Middle frontal gyrus (tissue), 1 donor: ENCODE data around the gene PARVA.

Source experiments
- DNase-seq: peaks from one replicate; pipeline ENCODE4 v3.0.0-alpha.2; 2015; ENCODE audit warnings: low spot score; ENCODE audit errors: extremely low spot score

PARVA gene

DNA sequence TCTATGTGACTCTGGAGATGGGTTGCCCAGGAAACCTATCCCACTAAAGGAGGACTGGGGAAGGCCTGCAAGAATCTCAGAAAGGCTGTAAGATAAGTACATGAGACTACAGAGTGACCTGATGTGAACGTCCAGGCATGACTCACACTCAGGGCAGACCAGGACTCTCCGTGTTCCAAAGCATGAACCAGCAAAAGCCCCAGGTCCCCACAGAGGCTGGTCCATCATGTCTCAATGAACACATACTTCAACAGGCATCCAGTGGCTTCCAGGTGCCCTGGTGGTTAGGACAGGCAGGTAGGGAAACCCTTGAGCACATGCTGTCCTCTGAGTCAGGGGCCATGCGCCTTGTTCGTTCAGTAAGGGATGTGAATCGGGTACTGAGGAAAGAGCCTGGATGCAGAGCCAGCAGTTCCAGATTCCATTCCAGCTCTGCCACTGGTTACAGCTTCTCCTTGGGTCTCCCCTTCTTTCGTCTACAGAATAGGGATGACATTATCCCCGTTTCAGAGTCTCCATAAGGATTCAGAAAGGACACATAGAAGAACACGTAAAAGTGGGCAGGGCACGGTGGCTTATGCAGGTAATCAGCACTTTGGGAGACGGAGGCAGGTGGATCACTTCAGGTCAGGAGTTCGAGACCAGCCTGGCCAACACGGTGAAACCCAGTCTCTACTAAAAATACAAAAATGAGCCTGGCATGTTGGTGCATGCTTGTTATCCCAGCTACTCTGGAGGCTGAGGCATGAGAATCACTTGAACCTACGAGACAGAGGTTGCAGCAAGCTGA lies 167.8 kb downstream of the PARVA start:
- no peak for DNase-seq

DNA sequence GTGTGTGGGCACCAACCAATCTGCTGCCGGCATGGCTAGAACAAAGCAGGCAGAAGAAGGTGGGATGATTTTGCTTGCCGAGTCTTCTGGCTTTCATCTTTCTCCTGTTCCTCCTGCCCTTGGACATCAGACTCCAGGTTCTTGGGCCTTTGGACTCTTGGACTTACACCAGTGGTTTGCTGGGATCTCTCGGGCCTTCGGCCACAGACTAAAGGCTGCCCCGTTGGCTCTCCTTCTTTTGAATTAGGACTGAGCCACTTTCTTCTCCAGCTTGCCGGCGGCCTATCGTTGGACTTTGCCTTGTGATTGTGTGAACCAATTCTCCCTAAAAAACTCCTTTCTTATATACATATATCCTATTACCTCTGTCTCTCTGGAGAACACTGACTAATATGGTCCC lies 168.8 kb downstream of the PARVA start:
- no peak for DNase-seq

DNA sequence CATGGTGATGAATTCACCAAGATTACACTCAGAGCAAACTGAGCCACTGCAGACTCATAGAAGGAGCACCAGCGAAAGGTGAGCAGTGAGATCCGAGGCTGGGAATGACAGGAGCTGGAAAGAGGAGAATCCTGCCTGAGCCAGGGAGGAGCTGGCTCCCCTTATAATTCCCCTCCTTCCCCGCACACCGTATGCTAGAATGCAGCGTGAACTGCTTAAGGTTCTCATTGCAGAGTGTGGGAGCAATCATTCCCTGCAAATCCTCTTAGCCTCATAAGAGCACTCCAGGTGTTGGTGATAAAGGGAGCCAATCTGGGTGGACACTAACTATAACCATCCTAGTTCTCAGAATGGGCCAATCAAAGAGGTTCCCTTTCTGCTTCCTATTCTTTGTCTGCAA lies 169.3 kb downstream of the PARVA start:
- DNase-seq, result no peak

DNA sequence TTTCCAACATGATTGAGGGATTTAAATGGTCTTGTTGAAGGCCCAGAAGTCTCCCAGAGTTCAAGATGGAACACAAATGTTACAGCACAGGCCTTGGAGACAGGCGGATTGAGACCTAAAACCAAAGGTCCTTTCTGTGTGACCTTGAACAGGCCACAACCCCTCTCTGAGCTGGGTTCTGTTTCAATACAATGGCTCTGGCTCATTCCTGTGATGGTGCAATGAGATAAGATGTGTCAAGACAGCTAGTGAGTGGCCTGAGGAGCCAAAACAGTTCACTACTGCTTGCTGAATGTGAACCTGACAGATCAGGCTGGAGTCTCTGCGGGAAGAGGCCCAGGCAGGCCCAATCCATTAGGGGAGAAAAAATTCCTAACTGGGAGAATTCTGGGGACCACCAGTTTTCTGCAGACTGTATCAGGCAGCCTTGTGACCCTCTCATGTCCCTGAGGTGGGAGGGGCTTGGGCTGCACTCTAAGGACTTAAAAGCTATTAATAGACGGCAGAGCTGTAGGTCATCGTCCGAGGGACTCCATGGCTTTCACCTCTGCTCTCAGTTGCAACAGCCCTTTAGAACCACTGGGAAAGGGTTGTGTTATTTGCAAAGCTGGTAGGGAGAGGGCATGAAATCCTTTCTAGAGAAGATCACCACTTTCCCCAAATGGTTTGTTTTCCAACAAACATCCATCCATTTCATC lies 170.7 kb downstream of the PARVA start:
- DNase-seq, result no peak

DNA sequence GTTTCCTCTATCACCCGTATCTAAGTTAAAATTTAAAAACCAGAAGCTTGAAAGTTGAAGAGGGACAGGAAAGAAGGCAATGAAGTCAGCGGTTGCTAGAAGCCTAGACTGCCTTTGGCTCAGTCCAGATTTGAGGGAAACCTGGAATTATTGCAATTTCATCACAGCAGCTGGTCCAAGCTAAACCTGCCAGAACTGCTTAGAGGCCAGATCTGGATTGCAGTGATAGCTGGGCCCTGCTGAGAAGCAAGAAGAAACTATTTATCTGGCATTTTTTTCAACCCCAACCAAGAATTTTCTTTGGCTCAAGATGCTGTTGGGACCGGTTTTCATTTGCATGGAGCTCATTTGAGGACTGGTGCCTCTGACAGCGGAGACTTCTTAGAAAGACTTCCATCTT lies 175.3 kb downstream of the PARVA start:
- DNase-seq, result no peak

DNA sequence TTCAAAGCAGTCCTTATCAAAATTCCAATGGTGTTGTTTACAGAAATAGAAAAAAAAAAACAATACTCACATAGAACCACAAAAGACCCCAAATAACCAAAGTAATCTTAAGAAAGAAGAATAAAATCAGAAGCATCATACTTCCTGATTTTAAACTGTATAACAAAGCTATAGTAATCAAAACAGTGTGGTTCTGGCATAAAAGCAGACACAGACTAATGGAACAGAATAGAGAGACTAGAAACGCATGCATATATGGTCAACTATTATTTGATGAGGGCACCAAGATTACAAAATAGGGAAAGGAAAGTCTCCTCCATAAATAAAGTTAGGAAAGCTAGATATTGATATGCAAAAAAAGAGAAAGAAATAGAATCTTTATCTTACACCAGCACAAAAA lies 176.8 kb downstream of the PARVA start:
- DNase-seq, result no peak

DNA sequence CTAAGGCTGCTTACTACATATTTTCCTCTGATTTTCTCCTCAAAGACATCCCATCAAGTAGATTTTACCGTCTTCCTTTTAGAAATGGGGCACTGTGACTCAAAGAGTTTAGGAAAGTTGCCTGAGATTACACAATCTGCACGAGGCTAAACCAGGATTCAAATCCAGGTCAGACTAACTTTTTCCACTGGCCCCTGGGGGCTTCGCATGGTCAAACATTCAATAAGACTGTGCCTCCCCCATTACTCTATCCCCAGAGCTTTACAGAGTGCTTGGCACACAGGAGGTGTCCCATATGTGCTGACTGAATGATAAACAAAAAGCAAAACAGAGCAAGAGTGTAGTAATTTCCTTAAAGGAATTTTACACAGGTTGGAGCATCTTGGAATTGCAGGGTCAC lies 178.8 kb downstream of the PARVA start:
- no peak for DNase-seq

DNA sequence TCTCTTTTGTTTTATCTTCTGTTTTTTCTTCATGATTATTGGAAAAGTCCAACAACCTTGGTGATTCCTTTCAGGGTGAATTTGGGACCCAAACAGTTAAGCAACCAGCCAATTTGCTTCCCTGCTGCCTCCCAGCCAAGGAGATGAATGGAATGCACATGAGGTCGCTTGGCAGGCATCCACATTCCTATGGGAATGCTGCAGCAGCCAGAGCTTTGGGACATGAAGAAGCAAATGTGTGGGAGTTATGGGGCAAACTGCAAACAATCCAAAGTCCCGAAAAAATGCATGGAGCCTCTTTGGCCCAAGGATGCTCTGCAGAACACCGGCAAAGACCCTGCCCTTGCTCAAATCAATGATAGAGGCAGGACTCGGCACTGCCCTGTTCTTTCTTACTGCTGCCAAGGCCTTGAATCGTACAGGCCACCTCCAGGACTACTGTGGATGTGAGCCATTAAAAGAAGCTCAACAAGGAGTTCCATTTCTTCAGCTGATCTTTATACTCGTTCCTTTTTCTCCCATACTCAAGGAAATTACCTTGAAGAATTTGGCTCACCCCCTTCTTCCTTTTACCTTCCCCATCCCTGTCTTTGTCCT lies 179.5 kb downstream of the PARVA start:
- DNase-seq, result no peak

DNA sequence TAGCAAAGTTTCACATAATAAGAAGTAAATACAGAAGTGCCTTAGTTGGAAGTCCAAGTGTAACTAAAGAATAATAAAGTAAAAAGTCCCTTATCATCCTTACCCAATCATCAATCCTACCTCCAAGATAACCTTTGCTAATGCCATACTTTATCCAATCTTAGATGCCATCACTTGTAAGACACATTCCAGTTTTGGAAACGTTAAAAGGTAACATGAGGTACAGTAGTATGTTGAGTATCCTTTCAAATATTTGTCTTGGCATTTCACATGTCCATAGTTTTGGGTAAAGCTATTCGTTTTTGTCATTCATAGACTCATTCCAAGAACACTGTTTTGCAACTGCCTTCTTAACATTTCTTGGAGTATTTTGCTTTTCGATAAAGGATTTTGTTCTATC lies 181.6 kb downstream of the PARVA start:
- DNase-seq, result no peak

DNA sequence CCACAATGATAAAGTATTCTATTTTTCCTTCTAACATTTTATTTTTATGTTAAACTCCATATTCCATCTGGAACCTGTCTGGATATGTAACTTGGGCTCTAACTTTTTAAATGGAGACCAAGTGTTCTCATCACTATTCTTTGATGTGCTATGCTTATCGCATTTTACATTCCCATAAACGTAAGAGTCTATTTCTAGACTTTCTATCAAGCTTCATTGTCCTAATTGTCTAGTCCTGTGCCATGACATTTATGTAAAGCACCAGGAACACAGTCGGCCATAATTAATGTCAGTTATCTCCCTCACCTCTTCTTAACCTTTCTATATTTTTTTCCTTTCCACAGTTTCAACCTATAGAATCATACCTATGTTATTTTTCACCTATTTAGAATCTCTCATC lies 183.0 kb downstream of the PARVA start:
- DNase-seq, result no peak

DNA sequence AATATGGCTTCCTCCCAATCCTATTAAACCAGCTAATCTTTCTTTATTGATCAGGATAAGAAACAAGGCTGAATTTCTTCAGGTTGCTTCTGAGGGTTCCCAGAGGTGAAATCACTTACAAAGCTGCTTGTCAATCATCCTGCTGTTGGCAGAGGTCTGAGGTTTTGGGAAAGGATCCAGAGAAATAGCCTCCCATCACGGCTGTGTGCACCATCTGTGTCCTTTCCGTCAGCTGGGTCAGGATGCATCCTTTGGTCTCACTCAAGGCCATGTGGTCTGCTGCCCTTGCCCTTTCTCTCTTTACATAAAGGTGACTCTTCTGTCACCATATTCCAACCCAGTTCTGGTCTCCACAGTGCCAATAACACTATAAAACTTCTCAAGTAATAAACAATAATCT lies 183.5 kb downstream of the PARVA start:
- no peak for DNase-seq

DNA sequence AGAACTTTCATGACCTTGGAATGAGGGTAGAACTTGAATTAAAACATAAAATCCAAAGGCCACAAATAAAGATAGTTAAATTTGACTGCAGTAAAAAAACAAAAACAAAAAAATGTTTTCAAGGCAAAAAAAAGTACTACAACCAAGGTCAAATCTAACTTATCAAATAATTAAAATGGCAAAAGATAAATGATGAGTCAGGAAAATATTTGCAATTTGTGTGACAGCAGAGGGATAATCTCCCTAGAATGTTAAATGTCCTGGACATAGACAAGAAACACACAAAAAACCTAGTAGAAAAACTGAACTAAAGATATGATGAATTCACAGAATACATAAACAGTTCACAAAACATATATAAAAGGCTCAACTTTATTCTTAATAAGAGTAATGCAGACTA lies 186.6 kb downstream of the PARVA start:
- no peak for DNase-seq

DNA sequence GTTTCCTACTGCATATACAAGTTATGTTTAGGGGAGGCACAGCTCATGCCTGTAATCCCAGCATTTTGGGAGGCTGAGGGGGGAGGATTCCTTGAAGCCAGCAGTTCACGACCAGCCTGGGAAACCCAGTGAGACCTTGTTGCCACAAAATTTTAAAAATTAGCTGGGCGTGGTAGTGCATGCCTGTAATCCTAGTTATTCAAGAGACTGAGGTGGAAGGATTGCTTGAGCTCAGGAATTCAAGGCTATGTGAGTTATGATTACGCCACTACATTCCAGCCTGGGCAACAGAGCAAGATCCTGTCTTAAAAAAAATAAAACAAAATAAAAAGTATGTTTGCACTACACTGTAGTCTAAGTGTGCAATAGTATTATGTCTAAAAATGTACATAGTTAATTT lies 188.0 kb downstream of the PARVA start:
- no peak for DNase-seq

DNA sequence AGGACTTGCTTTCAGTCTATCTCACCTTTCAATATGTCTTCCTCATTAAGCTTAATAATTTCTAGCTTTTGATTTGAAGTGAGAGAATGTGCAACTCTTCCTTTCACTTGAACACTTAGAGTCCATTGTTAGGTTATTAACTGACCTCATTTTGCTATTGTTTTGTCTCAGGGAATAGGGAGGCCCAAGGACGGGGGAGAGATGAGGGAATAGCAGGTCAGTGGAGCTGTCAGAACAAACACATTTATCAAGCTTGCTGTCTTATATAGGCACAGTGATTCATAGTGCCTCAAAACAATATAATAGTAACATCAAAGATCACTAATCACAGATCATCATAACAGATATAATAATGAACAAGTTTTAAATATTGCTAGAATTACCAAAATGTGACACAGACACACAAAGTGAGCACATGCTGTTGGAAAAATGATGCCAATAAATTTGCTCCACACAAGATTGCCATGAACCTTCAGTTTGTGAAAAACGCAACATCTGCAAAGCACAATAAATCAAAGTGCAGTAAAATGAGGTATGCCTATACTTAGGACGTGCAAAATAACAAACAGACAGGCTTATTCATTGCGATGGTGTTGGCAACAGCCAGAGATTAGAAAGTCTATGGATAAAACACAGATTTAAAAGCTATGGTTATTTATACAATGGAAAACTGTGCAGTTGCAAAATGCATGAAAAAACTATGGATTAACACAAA lies 190.5 kb downstream of the PARVA start:
- no peak for DNase-seq

DNA sequence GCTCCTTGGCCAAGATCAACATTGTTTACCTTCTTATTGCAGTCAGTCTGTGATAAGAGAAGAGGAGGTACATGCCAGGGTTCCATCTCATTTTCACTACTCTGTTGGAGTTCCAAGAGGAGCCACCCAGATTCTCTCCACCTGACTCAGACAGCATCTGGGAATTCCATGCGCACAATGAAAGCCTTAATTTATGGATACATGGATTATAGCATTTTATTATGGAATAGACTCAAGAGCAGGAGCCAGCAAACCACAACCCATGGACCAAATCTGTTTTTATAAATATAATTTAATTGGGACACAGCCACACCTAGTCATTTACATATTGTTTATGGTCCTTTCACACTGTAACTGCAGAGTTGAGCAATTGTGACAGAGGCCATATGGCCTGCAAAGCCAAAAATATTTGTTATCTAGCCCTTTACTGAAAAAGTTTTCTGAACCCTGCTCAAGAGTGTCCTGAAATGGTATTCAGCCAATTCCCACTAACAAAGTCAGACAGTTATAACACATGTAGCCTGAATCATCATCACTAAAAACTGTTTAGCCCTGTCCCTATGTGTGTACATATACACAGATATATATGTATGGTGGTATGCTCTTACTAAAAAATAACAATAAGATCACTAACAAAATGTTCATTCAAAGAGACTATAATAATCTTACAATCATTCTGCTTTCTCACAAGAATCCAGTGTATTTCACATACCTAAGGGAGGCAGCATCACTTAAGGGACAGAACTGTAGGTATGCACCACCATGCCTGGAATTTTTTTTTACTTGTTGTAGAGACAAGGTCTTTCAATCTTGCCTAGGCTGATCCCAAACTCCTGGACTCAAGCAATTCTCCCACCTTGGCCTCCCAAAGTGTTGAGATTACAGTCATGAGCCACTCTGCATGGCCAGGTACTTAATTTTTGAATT lies 192.4 kb downstream of the PARVA start:
- DNase-seq, result no peak

DNA sequence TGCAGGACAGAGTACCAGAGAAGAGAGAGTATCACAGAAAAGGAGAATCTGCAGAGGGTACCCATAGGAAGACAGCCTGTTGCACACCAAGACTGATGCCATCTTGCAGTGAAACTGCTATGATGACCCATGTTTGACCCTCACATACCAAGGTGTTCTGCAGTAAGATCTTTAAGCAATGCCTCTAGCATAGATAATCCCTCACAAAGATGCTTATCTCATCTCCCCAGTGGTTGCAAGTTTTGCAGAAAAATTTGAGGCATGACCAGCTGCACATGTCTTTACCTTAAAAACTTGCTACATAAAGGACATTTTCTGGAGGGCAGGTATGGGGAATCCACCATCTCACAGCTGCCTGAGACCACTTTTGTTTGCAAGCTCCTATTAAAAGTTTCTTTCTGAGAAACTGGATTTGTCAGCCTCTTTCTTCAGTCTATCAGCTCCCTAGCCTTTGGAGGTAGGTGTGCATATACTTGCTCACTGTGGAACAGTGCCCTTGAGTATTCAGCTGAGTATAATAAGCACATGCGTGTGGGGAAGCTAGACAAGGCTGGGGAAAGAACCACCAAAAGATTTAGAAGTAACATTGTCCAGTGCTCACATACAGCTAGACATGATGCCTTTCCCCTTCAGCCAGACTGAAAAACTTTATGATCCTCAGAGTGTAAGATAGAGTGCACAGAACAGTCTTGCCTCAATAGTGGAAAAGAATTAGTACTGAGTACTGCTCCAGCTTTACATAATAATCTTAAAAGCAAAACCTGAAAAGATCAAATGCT lies 196.5 kb downstream of the PARVA start:
- DNase-seq, result no peak

DNA sequence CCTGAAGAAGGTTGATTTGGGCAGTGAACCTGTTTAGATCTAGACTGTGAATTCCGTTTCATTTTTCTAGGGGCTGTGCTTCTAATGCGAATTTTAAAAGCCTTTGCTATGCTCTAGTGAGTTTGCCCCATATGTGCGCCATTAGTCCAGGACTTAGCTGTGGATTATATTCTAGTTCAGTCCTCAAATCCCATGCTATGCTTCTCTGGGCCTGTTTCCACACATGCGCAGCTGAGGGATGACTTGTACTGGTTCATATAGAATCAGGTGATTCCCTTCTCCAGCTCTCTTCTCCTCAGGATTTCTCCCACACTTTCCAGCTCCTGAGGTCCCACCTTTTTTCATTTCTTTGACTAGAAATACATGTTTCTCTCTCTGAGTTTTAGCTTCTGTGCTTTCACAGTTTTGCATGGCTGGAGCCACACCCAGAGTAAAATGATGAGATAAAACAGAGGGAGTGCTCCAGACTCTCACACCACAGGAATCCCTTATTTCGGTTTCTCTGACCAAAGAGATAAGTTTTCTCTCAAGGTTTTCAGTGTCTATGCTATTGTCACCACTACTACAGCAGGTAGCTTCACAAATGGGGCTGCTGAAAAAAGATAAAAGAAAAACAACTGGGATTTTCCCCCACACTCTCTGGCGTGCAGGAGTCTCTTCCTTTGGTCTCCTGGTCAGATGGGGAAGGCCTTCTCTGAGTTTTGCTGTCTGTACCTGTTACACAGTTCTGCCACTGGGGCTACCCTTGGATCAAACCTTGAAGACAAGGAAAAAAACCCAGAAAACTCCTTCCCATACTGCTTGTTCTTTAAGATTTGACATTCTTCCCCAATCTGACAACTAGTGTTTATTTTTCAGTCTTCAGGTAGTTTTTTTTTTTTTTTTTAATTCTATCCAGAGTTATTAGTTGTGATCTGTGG lies 200.6 kb downstream of the PARVA start:
- DNase-seq, result no peak

DNA sequence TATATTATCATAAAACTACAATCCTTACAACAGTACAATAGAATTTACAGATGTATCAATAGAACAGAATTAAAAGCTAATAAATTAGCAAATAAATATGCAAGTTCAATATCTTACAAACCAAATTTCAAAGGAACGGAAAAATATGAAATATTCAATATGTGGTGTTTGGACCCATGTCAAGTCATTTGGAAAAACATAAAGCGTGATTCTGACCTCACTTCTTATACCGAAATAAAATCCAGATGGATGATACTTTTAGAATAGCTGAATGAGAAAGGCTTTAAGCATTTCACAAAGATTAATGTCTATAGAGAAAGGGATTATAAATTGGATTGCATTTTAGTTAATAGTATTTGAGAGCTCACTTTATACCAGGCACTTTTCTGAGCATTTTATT lies 204.0 kb downstream of the PARVA start:
- no peak for DNase-seq

DNA sequence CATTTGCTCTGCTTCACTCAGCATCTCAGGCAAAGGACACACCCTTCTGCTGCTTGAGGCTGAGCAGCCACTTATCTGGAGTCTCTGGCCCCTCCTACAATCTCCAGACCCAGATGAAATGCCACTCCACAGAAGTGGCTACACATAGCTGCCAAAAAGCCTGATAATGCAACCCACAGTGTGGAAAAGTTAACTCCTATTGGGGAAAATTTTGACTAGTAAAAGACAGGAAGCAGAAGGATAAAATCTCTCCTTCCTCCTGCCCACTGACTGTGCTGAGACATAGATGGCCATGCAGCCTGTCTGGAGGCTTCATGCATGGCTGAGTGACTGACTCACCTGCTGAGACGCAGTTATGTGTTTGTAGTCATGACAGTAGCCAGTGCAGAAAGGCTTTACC lies 204.6 kb downstream of the PARVA start:
- DNase-seq, result no peak
